NT2/D1 (cell line): ENCODE data around the gene RAB7A.

ENCODE experiments used
- DNase-seq: peaks from one replicate; pipeline ENCODE4 v3.0.0-alpha.2; 2011; ENCODE audit warnings: low read depth, low spot score
- H3K27me3 ChIP-seq: 2 replicates; pipeline ENCODE4 v1.6.0; 2011; ENCODE audit warnings: mild to moderate bottlenecking; ENCODE audit not compliant: insufficient read length, insufficient read depth
- H3K36me3 ChIP-seq: 2 replicates; pipeline ENCODE4 v1.6.1; 2011; ENCODE audit warnings: mild to moderate bottlenecking, low read length, mixed read lengths; ENCODE audit not compliant: insufficient read depth, insufficient read length
- H3K4me1 ChIP-seq: 2 replicates; pipeline ENCODE4 v1.5.1; 2011; ENCODE audit not compliant: insufficient read depth, insufficient read length
- H3K4me3 ChIP-seq: 2 replicates; pipeline ENCODE4 v1.5.1; 2011; ENCODE audit warnings: low read depth; ENCODE audit not compliant: insufficient read length
- H3K9ac ChIP-seq: 2 replicates; pipeline ENCODE4 v1.6.0; 2011; ENCODE audit warnings: low read depth; ENCODE audit not compliant: insufficient read length
- H3K9me3 ChIP-seq: 2 replicates; pipeline ENCODE4 v1.5.1; 2011; ENCODE audit warnings: mild to moderate bottlenecking, low read length; ENCODE audit not compliant: insufficient read depth
- SUZ12 ChIP-seq: IDR thresholded peaks from 2 replicates; pipeline ENCODE4 v1.6.1; 2011; ENCODE audit not compliant: insufficient read length, insufficient read depth; ENCODE audit errors: extremely low read depth
- YY1 ChIP-seq: IDR thresholded peaks from 2 replicates; pipeline ENCODE4 v1.6.1; 2011; ENCODE audit not compliant: insufficient read length, insufficient read depth
- ZNF274 ChIP-seq: IDR thresholded peaks from 2 replicates; pipeline ENCODE4 v1.6.1; 2011; ENCODE audit warnings: mild to moderate bottlenecking, low read depth, low read length

RAB7A gene

DNA sequence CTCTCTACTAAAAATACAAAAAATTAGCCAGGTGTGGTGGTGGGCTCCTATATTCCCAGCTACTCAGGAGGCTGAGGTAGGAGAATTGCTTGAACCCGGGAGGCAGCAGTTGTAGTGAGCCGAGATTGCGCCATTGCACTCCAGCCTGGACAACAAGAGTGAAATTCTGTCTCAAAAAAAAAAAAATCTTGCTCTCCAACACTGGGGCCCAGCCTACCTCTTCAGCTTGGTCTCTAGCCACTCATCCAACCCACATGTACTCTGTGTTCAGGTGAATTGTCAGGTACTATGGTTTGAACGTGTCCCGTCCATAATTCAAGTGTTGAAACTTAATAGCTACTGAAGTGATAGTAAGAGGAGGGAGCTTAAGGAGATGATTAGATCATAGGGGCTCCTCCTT is 22.4 kb upstream of the RAB7A start:
- Histone ChIP-seq H3K9me3 (no peaks in the 10 kb centered on the region), H3K36me3 (no peaks in the 10 kb centered on the region), H3K9ac (no peak overlapping the region), H3K4me3 (no peak overlapping the region), H3K4me1 (peaks cover 5% of the 10 kb centered on the region), H3K27me3 (no peaks in the 10 kb centered on the region)
- TF ChIP-seq YY1 (no peak), SUZ12 (no peak), ZNF274 (no peak)
- DNase-seq, result no peak

DNA sequence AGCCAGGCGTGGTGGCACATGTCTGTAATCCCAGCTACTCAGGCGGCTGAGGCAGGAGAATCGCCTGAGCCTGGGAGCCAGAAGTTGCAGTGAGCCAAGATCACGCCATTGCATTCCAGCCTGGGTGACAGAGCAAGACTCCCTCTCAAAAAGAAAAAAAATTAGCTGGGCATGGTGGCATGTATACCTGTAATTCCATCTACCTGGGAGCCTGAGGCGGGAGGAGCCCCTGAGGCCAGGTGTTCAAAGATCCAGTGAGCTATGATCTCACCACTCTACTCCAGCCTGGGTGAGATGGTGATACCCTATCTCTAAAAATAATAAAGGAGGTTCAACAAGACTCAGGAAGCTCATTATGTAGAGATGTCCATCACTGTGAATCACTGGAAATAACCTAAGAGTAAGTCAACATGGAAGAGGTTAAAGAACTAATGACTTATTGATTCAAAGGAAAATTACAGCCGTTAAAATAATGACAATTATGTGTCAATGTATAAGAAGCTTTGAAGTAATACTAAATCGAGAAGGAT is 19.8 kb upstream of the RAB7A start:
- no peaks in the 10 kb centered on the region; the same call in 1 of the 2 replicates for H3K9me3 ChIP-seq
- DNase-seq, result no peak

DNA sequence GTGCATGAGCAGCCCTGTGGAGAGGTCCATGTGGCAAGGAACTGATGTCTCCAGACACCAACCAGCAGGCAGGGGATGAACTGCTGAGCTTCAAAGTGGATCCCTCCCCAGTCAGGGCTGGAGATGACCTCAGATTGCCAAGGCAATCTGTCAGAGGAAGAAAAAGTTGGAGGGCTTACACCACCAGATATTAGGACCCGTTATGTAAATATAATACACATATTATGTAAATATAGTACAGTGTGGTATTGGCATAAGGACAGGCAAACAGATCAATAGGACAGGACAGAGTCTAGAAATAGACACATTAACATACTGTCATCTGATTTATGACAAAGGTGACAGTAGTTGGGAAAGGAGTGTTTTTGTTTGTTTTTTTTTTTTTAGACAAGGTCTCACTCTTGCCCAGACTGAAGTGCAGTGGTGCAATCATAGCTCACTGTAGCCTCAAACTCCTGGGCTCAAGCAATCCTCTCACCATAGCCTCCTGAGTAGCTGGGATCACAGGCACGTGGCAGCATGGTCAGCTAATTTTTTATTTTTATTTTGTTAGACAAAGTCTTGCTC is 18.0 kb upstream of the RAB7A start:
- Histone ChIP-seq H3K36me3 (no peaks in the 10 kb centered on the region), H3K4me1 (peaks cover 4% of the 10 kb centered on the region), H3K27me3 (no peaks in the 10 kb centered on the region), H3K4me3 (no peak overlapping the region), H3K9ac (no peak overlapping the region), H3K9me3 (no peaks in the 10 kb centered on the region; the same call in 1 of the 2 replicates)
- TF ChIP-seq ZNF274 (no peak), SUZ12 (no peak), YY1 (no peak)
- DNase-seq, result no peak

More for the DNA sequence above, 19.8 kb upstream of the RAB7A start:
- no peaks in the 10 kb centered on the region for H3K27me3 ChIP-seq
- no peak overlapping the region for H3K9ac ChIP-seq
- no peaks in the 10 kb centered on the region for H3K36me3 ChIP-seq
- peaks cover 5% of the 10 kb centered on the region for H3K4me1 ChIP-seq
- no peak overlapping the region for H3K4me3 ChIP-seq
- TF ChIP-seq YY1, result no peak
- no peak for TF ChIP-seq ZNF274
- no peak for TF ChIP-seq SUZ12

DNA sequence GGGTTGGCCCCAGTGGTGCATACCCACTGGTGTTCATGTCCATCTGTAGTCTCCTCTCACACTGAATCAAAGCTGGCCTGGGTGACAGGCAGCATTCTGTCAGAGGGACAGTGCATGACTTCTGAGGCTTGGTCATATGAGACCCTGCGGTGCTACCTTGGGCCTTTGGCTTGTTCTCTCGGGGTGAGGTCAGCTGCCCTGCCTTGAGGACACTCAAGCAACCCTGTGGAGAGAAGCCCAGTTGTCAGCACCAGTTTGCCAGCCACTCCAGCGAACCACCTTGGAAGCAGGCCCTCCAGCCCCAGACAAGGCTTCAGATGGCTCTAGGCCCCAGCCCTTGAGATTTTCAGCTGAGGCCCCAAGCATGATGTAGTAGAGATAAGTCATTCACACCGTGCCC is 16.9 kb upstream of the RAB7A start:
- H3K9ac ChIP-seq, result no peak overlapping the region
- H3K4me1 ChIP-seq, result peaks cover 4% of the 10 kb centered on the region
- no peaks in the 10 kb centered on the region for H3K27me3 ChIP-seq
- no peak overlapping the region for H3K4me3 ChIP-seq
- no peaks in the 10 kb centered on the region for H3K36me3 ChIP-seq
- no peaks in the 10 kb centered on the region; the same call in 1 of the 2 replicates for H3K9me3 ChIP-seq
- DNase-seq, result no peak
- no peak for TF ChIP-seq SUZ12
- TF ChIP-seq ZNF274, result no peak
- TF ChIP-seq YY1, result no peak

DNA sequence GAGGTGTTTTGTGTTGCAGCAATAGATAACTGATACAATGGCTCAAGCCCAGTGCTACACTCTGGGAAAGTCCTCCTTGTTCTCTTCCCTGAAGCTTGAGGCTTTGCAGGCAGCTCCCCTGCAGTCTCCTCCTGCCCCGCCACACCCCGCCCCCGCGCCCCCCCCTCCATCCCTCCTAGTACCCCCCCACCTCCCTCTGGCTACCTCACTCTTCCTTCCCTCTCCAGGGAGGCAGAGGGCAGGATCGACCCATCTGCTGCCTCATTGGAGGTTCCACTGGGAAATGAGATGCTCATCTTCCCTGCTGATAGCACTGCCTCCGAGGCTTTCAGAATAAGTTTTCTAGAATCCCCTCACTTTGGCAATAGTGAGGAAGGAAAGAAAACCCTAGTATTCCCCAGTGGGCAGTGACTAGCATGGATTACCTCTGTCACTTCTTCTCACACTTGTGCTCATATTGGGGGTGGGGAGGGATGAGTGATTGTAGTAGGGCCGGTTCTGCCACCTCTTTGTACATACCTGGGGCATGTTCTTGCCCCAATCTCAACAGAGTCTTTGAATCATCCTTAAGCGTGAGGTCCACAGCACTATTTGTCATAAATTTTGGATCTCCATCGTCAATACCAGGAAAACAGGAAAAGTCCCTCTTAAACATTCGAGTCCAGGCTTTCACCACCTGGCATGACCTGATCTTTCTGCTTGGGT is 16.3 kb upstream of the RAB7A start:
- no peak overlapping the region for H3K9ac ChIP-seq
- H3K27me3 ChIP-seq, result no peaks in the 10 kb centered on the region
- H3K4me1 ChIP-seq, result peaks cover 4% of the 10 kb centered on the region
- no peaks in the 10 kb centered on the region for H3K36me3 ChIP-seq
- TF ChIP-seq YY1 (no peak), ZNF274 (no peak), SUZ12 (no peak)
- DNase-seq, result no peak
- H3K9me3 ChIP-seq, result no peaks in the 10 kb centered on the region; the same call in 1 of the 2 replicates
- no peak overlapping the region for H3K4me3 ChIP-seq

DNA sequence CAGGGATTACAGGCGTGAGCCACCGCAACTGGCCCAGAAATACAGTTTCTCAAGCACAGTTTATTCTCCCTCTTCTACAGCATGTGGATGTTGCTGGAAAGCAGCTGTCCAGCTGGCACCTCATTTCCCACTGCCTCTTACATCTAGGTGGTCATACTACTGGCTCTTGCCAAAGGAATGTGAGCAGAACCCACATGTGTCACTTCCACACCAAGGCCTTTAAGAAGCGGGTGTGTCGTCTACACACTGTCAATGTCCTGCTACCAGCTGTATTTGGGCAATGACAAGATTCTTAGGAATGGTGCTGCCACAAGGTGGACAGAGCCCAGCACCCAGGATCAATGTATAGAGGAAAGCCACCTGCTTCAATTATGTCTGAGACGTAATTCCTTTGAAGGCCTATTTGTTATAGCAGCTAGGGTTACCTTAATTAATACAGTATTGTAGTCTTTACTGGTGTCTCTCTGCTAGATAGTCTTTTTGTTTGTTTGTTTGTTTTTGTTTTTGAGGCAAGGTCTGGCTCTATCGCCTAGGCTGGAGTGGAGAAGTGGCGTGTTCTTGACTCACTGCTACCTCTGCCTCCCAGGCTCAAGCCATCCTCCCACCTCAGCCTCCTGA is 15.1 kb upstream of the RAB7A start:
- TF ChIP-seq SUZ12 (no peak), ZNF274 (no peak), YY1 (no peak)
- Histone ChIP-seq H3K27me3 (no peaks in the 10 kb centered on the region), H3K9ac (no peak overlapping the region), H3K4me1 (peaks cover 4% of the 10 kb centered on the region), H3K36me3 (no peaks in the 10 kb centered on the region), H3K9me3 (no peaks in the 10 kb centered on the region; the same call in 1 of the 2 replicates), H3K4me3 (no peak overlapping the region)
- DNase-seq, result no peak

DNA sequence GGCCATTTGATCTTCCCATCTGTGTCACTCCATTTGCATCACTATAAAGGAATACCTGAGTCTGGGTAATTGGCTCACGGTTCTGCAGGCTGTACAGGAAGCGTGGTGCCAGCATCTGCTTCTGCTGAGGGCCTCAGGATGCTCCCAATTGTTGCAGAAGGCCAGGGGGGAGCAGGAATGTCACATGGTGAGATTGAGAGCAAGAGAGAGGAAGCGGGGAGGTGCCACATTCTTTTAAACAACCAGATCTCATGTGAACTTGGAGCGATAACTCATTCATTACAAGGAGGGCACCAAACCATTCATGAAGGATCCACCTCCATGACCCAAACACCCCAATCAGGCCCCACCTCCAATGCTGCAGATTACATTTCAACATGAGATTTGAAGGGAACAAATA is 13.1 kb upstream of the RAB7A start:
- H3K4me1 ChIP-seq, result peaks cover 4% of the 10 kb centered on the region
- no peak for DNase-seq
- H3K9me3 ChIP-seq, result no peaks in the 10 kb centered on the region; the same call in 1 of the 2 replicates
- H3K36me3 ChIP-seq, result no peaks in the 10 kb centered on the region
- no peak overlapping the region for H3K9ac ChIP-seq
- TF ChIP-seq ZNF274 (no peak), SUZ12 (no peak)
- no peaks in the 10 kb centered on the region for H3K27me3 ChIP-seq
- H3K4me3 ChIP-seq, result no peak overlapping the region
